ENCODE results near the gene BBS9.

Gene BBS9

DNA sequence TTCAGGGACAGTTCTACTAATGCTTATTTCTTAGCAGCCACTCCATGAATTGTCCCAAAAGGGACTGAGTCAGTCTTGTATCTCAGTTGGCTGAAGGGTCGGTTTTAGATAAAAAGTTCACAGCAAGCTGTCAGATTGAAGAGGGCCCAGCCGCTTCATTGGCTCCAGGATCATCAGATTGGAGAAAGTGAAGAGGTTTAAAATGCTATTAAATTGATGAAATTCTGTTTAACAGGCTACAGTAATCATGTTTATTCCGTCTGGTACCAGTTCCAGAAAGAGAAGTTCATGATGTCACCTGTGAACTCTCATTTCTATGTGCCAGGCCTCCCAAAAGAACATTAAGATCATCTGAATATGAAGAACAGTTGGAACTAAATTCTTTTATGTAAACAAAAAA, 481.6 kb downstream of the BBS9 start:
- no peak for DNase-seq (ENCODE audit: low spot score)

DNA sequence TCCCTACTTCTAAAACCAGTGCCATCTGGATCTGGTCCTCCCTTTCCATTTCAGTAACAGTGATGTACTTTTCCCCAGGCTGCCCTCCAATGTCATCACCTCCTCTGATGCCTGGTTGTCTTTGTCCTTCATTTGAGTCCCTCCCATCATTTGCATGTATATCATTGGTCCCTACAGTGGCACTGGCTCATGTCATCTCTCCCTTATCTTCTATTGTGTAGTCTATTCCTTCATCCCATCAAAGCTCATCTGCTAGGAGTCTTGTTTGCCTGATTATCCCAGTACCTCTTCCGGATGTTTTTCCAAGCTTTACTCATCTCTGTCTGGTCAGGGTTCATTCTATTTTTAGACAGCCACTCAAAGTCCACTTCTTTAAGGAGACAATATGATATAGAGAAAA, 483.1 kb downstream of the BBS9 start:
- no peak for DNase-seq (ENCODE audit: low spot score)

DNA sequence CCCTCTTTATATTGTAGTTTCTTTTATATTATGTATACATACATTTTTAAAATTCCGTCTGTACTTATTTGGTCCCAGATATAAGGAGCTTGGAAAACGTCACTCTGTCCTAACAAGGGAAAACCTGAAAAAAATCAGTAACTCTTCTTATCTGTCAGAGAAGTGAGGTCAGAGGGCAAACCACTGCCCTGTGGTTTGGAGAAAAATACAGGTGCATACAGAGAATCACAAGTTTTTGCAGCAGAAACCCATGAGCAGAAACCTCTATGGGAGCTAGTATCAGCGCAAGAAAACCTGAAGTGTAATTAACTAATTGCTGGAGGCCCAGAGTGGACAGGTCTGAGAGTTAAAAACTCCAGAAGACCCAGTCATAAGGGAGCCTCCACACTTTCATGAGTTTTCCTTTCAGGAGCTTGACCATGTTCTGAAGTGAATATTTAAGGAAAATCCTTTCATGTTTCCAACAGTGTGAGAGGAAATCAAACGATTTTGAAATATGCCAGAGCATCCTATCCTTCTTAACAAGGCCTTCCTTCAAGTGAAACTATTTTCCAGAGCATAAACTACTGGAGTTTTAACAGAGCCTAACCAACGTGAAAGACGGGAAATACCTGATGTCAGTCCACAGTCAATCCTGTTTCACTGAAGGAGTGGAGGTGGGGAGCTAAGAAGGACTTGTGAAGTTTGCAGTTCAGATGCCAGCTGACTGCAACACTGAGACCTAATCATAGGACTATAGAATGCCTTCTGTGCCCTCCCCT, 485.2 kb downstream of the BBS9 start:
- no peak for DNase-seq (ENCODE audit: low spot score)

DNA sequence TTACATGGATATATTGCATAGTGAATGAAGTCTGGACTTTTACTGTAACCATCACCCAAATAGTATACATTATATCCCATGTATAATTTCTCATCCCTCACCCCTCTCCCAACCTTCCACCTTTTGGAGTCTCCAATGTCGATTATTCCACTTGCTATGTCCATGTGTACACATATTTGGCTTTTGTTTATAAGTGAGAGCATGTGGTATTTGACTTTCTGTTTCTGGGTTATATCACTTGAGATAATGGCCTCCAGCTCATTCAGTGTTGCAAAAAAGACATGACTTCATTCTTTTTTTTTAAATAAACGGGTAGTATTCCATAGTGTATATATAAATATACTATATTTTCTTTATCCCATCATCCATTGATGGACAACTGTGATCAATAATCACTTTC, 487.4 kb downstream of the BBS9 start:
- no peak for DNase-seq (ENCODE audit: low spot score)

DNA sequence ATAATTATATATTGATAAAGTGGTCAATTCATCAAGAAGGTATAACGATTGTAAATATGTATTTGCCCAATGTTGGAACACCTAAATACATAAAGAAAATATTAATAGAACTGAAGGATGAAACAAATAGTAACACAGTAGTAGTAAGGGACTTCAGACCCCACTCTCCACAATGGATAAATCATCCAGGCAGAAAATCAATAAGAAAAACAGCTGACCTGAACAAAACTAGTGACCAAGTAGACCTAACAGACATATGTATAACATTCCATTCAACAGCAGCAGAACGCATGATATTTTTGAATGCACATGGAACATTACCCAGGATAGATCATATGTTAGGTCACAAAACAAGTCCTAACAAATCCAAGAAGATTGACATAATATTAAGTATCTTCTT, 489.9 kb downstream of the BBS9 start:
- no peak for DNase-seq (ENCODE audit: low spot score)

DNA sequence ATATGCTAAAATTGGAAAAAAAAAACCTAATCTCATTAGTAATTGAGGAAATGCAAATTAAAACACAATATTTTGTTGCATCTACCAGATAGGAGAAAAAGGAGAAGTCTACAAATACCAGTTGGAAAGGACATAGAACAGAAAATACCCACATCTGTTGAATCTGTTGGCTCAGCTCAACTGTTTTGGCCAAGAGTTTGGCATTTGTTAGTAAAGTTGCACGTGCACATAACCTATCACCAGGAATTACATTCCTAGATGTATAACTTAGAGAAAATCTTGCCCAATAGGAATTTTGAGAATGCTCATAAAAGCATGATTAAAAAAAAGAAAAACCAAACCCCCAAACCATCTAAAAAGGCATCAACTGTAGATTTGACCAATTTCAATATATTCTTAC, 493.9 kb downstream of the BBS9 start:
- DNase-seq (ENCODE audit: low spot score): no peak

DNA sequence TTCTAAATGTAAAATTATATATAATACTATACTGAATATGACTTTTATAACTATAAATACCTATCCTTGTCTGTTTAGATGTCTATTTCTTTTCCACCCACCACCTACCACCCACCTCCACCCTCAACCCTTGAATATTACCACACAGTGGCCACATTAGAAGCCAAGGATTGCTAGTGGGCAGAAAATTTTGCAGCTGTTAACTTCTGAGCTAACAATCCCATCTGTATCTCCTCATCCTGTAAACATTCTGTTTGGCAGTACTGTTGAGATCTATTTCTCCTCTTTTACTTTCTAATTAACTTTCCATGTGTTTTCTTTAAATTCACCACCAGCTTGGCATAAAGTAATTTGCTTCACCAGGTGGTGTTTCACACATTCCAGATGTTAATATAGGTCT, 494.9 kb downstream of the BBS9 start:
- no peak for DNase-seq (ENCODE audit: low spot score)

DNA sequence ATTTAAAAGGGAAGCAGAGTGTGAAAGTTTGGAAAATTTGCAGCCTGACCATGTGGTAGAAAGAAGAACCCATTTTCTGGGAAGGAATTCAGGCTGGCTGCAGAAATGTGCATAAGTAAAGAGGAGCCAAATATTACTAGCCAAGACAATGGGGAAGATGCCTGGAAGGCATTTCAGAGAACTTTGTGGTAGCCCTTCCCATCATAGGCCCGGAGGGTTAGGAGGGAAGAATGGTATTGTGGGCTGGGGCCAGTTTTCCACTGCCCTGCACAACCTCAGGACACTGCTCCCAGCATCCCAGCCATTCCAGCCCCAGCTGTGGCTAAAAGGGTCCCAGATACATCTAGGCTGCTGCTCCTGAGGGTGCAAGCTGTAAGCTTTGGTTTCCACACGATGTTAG, 497.5 kb downstream of the BBS9 start:
- DNase-seq (ENCODE audit: low spot score): no peak

DNA sequence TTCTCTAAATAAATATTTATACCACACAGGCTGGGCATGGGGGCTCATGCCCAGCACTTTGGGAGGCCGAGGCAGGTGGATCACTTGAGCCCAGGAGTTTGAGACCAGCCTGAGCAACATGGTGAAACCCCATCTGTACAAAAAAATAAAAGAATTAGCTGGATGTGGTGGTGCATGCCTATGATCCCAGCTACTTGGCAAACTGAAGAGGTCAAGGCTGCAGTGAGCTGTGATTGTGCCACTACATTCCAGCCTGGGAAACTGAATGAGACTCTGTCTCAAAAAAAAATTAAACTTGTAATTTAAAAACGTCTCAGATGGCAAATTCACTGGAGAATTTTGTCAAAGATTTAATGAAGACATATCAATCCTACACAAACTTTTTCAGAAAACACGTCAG, 498.4 kb downstream of the BBS9 start:
- DNase-seq (ENCODE audit: low spot score): no peak

DNA sequence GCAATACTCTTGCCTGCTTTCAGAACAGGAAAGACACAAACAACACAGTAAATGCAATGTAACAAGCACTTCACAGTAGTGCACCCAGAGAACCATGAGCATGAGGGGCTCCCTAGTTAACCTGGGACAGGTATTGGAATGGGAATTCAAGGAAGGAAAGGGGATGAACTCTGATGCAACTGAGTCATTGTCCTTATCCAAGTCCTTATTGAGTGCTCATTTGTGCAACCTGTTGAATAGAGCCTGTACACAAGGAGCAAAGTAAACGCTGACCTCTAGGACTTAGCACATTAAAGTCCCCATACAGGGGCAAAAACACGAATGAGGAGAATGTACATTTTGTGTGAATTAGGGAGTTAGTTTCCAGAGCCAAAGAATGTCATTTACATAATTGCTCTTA, 499.5 kb downstream of the BBS9 start:
- no peak for DNase-seq (ENCODE audit: low spot score)

DNA sequence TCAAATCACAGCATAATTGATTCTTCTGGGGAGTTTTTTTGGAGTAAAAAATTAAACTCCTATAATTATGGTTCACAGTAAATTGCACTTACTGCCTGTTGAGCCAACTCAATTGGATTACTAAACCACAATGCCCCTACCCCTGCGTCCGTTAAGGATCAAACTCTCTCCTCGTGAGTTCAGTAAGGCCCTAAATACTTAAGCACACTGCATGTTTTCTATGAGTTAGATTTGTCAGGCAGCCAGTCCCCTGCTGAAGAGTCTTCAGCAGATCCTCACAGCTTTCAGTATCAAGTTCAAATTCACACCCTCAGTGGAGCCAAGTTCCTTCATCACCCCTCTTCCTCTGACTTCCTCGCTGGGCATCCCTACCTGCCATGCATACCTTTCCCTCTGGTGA, 501.0 kb downstream of the BBS9 start:
- DNase-seq (ENCODE audit: low spot score): no peak

DNA sequence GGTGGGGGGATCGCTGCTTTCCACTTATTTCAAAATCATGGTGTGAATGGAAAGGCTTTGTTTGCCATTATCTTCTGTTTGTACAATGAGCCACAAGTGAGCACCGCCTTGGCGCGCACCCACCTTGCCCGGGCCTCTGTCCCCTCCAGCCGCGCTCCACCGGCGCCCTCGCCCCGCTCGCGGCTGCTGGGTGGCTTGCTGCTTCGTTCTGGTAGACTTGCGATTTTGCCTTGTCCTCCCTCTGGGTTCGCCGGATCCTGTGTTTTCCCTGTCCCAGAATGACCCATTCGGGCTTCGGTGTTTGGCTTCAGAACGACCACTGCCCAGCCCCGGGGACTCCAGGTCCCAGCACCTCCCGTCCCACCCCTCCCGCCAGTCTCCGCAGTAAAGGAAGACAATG, 503.0 kb downstream of the BBS9 start:
- no peak for DNase-seq (ENCODE audit: low spot score)

DNA sequence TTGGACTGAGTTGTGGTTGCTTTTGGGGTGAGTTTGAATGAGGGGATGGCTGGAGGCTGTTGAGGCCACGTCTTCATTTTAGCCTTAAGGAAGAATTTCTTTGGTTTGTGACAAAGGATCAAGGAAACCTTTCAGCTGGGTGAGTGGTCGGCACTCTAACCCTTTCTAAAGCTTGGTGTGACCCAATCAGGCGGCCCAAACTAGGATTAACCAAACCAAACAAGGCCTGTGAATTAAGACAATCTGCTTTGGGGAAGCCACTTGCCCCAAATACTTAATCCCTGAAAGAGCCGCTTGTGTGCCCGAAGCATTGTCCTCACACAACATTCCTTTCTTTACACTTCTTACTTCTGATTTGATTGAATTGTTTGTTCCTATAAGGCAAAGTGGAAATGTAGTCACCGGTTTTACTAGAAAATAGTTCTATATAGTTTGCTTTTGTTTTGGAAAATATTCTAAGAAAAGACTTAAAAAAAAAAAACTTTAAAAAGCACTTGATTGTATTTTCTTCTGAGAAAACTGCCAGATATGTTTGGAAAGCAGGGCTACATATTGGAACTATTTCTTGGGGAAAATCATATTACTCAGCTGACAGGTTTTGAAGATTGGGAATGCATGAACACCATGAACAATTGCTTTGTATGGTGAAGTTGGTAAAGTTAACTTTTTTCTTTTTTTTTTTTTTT, 503.6 kb downstream of the BBS9 start:
- DNase-seq (ENCODE audit: low spot score): no peak

DNA sequence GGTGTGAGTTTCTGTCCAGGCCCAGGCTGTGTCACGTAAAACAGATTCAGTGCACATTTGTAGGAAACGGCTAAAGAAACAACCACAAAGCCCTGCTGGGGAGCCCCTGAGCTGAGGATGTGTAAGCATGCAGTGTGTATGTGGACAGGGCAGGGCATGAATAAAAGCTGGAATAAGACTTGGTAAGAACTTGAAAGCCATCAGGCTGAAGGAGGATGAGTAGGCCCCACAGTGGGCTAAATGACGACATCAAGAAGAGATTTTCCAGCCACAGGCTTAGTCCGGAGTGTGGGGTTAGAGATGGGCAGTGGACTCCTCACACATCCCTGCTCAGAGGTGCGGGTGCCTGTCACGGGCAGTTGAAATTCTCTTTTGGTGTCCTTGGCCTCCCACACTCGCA, 505.2 kb downstream of the BBS9 start:
- DNase-seq (ENCODE audit: low spot score): no peak

DNA sequence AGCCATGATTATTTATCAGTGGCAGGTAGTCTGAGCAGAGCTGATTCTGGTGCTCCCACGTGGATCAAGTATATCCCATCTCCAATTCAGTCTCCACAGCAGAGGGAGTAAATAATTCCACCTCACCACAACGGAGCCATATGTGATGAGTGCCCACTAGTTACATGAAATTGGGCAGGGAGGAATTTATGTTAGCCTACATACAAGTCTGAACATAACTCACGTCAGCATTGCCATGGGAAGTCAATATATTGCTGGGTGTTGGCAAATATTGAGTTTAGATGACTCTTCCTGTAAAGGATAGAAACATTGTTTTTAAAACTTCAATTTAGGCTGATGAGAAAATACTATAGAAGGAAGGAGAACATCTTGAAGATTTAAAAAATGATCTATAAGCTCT, 507.0 kb downstream of the BBS9 start:
- DNase-seq (ENCODE audit: low spot score): no peak

DNA sequence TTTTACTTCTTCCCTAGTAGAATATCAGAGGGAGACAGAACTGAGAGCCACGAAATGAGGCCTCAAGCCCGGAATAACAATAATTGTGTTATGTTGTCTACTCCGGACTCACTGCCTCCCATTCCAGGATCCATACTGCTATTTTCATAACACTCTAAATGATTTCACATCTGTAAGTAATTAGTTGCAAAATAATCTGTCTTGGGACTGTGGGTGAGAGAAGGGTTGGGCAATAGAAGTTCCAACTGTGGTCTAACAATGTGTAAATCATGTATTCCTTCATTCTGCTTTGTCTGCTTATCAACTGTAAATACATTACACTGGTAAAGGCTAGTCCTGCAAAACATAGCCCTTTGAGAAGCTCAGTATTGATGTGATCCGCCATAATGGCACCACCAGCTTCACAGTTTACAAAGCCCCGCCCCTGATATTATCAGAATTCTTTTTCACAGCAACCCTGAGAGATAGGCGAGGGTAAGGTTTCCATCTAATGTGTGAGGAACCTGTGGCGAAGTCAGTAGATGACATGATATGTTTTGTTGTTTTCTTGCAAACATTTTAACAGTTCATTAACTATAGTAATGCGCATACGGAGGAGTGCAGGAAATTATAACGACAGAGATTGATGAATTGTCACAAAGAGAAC, 510.3 kb downstream of the BBS9 start:
- DNase-seq (ENCODE audit: low spot score): no peak

DNA sequence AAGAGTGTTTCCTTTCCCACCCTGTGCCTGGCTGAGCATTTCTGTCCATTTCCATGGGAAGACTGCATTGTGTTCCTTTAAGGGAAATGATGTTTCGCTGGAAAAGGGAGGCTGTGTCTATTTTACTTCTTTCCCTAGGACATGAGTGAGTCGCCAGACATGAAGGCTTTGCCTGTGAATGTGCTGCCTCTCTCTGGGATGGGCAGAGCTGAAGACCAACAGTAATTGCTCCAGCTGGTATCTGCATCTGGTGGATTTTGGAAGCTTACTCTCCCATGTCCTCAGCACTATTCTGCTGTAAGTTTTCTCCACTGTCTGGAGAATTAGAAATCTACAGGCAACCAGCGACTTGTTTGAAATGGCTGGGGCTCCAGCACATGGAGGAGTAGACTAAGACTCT, 511.4 kb downstream of the BBS9 start:
- no peak for DNase-seq (ENCODE audit: low spot score)

DNA sequence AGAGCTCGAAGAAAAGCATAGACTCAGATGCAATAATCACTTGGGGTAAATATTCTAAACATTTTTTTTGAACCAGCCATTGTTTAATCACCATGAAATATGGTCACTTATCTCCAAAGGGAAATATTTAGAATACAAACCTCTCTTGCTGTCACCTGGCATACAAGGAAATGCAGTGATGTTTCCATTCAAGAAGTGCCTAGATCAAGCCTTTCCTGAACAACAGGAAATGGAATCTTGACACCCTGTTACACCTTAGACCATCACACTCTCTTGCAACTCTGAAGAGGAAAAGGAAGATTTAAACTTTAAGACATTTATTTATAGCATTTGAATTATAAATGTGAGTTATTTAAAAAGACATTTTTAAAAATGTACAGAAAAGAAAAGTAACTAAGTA, 512.9 kb downstream of the BBS9 start:
- DNase-seq (ENCODE audit: low spot score): no peak

DNA sequence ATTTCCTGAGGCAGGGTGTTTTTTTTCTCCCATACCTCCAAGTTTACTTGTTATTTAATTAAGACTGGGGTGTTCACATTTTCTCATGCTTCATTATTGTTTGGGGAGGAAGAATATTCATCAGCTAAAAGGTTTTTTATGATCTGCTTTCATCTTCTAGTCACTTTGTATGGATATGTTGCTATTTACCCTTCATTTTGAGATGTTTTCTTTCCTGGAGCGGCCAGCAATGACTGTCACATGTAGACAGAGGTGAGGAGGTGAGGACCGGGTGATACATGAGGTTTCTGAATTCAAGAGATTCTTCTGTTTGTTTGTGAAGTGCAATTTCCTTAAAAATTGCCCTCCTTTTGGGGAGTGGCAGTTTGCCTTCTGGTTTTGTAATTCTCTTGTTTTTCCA, 514.2 kb downstream of the BBS9 start:
- no peak for DNase-seq (ENCODE audit: low spot score)

DNA sequence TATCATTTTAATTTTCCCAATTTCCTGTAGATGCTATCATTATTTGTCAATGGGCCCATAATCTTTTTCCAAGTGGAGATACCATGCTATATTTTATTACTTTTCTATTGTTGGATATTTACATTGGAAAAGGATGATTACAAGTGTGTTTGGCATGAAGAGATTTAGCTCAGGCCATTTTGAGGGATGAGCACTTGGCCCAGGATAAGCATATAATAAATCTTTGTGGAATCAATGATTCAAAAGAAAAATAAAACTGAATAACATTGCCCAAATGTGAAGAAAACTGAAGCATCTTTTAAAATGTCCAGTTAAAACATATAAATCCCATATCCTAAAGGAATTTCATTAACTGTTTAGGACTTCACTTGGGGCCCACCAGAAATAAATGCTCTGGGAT, 515.1 kb downstream of the BBS9 start:
- DNase-seq (ENCODE audit: low spot score): no peak

DNA sequence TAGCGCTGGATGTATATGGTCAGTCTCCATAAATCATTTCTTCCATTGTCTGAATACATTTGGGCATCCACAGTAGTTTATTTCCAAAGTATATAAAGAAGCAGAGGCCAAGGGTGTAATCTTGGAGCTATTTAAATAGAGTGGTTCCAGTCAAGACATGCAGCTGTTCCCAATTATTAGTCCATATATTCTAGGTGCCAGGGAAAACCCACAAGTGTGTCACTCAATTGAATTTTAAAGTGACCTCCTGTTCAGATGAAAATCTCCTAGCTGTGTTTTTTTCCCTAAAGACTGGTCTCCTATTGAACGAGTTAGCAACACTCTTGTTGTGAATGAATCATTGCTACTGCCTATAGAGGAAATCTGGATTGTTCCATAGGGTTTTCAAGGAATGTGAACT, 515.7 kb downstream of the BBS9 start:
- no peak for DNase-seq (ENCODE audit: low spot score)

DNA sequence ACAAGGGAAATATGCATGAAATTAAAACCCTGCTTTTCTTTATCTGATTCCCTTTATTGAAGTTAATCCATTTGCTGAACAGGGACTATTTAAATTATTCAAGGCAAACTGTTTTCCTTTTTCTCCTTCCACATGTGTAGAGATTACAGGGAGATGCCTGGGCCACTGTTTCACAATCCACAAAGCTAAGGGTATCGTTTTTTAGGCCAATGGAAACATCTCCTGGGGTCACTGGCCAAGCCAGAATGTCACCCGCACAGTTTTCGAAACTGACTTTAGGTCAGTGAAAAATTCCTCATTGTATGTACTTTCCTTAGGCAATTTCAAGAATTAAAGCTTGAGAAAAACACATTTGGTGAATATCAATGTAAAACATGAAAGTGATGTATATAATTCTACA, 516.8 kb downstream of the BBS9 start:
- DNase-seq (ENCODE audit: low spot score): no peak

DNA sequence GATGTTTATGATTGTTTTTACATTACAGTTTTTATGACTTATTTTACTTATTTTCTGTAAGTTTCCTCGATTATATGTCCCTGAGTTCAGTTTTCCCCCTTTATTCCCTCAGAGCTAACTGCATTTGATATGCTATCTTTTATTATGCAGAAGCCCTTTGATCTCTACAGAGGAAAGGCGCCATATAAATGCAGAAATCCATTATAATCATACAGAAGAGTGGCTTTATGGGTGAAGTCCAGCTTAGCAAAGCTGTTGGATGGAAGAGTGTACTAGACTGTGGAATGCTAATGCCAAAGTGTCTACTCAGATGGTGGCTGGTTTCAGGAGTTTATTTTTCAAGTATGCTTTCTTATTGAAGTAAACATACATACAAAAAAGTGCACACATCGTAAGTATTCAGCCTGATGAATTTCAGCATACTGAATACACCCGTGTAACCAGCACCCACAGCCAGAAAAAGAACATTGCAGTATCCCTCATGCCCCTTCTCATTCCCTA, 517.6 kb downstream of the BBS9 start:
- DNase-seq (ENCODE audit: low spot score): no peak

Measured in RKO (cell line).